GM12864 (cell line): ENCODE measurements around the gene ACTRT2.

Source experiments
- DNase-seq: peaks from one replicate; pipeline ENCODE4 v3.0.0-alpha.2; 2011; ENCODE audit warnings: low read depth
- H3K4me3 ChIP-seq: 2 replicates; pipeline ENCODE4 v1.5.1; 2011; ENCODE audit warnings: mild to moderate bottlenecking, low read depth, low read length, control low read depth
- TF ChIP-seq, protein P1 (sequence below): IDR thresholded peaks from 2 replicates; pipeline ENCODE4 v1.5.1; 2011; ENCODE audit warnings: low read depth, mild to moderate bottlenecking, moderate library complexity, low read length, control low read depth, inconsistent platforms; ENCODE audit errors: missing control alignments

ACTRT2 gene

DNA sequence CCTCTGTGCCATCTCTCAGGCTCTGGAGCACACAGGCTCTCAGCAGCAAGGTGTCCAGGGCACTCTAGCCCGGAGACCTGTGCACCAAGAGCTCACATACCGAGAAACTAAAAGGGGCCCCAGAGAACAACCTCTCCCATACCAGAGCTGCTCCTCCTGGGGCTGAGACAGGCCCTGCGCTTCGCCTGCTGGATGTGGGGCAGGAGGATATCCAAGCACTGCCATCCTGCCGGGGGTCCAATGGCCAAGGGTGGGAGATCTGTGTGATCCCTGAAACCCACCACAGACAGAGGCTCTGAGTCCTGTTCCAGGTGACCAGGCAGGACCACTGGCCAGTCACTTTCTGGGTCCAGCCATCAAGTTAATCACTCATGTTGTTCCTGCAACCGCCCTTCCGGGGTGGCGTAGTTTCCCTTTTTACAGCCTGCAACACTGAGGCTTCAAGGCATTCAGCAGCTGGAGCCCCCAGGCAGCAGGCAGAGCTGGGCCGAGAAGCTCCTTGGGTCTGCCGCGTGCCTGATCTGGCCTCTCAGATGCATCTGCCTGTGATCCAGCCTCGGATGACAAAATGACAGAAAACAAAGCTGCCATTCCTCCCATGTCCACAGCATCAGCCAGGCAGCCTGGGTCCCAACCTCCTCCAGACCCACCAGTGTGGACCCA lies 36.7 kb upstream of the ACTRT2 start:
- TF ChIP-seq, protein P1, sequence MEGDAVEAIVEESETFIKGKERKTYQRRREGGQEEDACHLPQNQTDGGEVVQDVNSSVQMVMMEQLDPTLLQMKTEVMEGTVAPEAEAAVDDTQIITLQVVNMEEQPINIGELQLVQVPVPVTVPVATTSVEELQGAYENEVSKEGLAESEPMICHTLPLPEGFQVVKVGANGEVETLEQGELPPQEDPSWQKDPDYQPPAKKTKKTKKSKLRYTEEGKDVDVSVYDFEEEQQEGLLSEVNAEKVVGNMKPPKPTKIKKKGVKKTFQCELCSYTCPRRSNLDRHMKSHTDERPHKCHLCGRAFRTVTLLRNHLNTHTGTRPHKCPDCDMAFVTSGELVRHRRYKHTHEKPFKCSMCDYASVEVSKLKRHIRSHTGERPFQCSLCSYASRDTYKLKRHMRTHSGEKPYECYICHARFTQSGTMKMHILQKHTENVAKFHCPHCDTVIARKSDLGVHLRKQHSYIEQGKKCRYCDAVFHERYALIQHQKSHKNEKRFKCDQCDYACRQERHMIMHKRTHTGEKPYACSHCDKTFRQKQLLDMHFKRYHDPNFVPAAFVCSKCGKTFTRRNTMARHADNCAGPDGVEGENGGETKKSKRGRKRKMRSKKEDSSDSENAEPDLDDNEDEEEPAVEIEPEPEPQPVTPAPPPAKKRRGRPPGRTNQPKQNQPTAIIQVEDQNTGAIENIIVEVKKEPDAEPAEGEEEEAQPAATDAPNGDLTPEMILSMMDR = no peak

DNA sequence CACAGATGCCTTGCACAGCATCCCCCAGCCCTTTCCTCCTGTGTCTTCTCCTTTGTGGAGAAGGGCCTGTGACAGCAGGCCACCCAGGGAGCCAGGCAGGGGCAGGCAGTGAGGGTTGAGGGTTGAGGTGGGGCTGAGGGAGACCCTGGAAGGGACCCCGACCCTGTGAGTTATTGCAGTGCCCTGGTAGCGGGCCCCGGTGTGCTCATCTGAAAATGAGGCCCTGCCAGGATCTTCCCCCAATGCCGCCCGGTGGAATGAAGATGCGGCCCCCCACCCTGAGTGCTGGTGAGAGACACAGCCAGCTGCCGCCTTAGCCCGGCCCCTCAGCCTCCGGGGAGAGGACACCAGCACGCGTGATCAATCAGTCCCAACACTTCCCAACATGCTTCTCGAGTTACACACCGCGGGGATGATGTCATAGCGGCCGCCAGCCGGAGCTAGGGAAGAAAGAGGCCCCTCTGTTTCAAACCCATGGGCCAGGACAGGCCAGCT lies 36.2 kb upstream of the ACTRT2 start:
- DNase-seq = no peak
- no peak overlapping the region for H3K4me3 ChIP-seq
- TF ChIP-seq, protein P1 = no peak

More for the DNA sequence above, 36.7 kb upstream of the ACTRT2 start:
- no peak overlapping the region for H3K4me3 ChIP-seq
- no peak for DNase-seq

DNA sequence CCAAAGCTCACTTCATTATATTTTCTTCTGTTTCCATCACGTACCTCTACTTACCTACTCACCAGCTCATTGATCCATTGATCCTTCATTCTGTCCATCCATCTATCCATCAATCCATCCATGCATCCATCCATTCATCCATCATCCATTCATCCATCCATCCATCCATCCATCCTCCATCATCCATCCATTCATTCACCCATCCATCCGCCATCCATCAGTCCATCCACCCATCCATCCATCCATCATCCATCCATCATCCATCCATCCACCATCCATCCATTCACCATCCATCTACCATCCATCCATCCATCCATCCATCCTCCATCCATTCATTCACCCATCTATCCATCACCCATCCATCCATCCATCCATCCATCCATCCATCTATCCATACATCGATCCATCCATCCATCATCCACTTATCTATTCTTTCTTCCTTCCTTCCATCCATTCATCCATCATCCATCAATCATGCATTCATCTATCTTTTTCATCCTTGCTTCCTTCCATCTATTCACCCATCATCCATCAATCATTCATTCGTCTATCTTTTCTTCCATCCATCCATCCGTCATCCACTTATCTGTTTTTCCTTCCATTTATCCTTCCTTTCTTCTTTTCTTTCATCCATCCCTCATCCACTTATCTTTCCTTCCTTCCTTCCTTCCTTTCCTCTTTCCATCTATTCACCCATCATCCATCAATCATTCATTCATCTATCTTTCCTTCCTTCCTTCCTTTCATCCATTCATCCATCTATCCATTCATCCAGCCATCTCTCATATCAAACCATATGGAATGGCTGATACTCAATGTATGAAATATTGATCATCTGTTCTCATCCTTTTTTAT lies 35.3 kb upstream of the ACTRT2 start:
- DNase-seq = no peak
- TF ChIP-seq, protein P1 = no peak
- no peak overlapping the region for H3K4me3 ChIP-seq

DNA sequence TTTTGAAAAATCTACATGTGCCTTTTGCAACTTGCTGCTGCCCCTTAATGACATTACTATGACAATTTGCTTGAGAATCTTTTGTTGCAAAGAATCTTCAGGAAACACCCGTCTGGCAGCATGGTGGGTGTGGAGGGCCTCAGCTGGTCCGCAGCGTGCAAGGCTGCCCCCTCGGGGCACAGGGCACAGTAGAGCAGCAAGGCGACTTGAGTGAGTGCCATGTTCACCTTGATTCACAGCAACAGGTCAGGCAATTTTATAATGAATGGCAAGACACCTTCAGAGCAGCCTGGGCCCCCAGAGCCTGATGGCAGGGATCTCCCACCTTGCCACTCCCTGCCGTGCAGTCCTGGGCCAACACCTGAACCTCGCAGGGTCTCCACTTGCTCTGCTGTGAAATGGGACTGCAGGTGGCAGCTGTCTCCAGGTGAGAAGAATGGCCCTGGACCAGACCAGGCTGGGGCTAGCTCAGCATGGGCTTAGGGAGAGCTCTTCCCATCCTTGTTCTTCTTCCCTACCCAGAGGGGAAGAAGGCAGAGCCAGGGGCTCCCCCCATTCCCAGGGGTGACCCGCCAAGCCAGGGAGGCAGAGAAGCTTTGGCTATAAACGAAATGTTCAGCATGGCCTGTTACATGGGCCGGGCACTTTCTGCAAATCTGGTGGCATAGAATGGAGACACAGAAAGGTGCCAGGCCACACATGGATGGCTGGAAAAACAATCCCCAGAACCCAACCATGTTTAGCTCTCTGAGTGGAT lies 34.5 kb upstream of the ACTRT2 start:
- no peak overlapping the region for H3K4me3 ChIP-seq
- no peak for DNase-seq
- TF ChIP-seq, protein P1 = no peak

DNA sequence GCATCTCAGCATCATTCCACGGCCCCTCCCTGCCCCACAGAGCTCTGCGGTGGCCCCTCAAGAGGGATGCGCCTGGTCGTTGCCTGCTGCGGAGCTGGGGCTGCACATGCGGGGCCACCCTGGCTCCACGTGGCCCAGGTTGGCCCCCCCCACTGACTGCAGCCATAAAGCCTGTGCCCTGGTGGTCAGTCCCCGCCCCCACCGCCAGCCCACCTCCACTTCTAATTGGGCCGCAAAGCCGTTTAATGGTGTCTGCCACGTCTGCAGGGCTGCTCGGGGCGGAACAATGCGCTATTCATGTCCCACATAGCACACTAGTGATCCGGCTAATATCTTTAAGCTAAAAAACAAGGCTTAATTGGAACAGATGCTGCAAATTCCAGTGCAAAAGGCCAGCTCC lies 33.5 kb upstream of the ACTRT2 start:
- DNase-seq = no peak
- TF ChIP-seq, protein P1 = no peak
- H3K4me3 ChIP-seq = no peak overlapping the region

DNA sequence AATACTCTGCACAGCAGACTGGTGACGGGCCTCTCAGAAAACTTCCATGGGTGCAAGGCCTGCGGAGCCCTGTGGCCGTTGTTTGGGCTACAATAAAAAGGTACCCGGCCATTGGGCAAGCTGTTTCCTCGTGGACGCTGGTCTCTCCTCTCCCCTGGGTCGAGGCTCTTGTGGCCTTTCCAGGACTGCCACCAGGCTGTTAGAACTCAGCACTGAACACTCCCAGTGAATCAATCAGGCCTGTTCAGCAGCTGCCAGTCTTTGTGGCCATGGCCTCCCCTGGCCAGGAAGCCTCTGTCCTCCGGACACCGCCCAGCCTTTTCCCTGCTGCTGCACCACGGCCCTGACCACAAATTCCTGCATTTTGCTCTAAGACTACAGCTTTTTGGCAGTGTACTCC lies 33.0 kb upstream of the ACTRT2 start:
- DNase-seq = no peak
- TF ChIP-seq, protein P1 = no peak
- H3K4me3 ChIP-seq = no peak overlapping the region
